DMS153 treated with DMSO at 0.1 percent for 48 hours (cell line): ENCODE results near the gene DSP.

Experiments used
- DNase-seq: peaks from one replicate; lab custom pipeline; 2025; ENCODE audit not compliant: unreplicated experiment; lab: John Stamatoyannopoulos, UW

The DSP gene

DNA sequence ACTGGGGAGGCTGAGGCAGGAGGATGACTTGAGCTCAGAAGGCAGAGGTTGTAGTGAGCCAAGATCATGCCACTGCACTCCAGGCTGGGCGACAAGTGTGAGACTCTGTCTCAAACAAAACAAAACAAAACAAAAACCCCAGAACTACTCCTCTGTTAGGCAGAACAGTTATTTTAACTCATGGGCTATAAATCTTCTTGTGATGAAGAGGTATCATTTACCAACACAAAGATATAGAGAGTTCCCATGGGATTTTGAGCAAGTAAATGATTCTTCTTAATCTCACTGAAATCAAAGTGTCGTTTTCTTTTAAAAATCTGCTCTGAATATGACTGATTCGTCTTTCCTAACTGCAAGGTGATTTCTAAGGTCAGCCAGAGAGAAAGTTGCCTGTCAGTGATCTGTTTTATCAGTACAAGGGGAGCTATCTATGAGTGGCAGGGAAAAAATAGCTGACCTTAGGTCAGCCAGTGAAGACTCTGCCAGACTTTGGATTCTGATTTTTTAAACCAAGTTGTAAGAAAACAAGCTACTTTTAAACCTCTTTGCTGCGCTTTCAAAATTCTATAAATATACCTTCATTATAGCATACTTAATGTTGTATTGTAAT, 3.8 kb upstream of the DSP start:
- DNase-seq: no peak

GRCh38 chr6:7538484-7538883, 3.0 kb upstream of the DSP start:
- no peak for DNase-seq

DNA sequence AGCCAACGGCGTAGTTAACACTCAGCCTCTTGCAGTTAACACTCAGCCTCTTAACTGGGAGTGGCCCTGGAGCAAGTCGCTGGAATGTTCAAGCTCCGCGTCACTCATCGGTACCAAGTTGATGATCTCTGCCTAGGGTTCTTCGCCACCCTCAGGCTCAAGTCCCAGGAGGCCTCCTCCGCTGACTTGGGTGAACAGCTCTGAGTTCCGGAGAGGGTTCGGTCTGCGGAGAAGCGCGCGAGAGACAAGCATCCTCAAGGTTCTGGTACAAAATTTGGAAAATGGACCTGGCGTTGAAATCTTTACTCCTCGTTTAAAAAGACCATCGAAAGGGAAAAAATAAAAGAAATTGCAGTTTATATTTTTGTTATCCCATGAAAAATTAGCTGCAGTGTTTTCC, 876 bp upstream of the DSP start:
- no peak for DNase-seq

- no peak for DNase-seq
These were observed 798 bp downstream of the DSP start for GRCh38 chr6:7542065-7542873.

DNA sequence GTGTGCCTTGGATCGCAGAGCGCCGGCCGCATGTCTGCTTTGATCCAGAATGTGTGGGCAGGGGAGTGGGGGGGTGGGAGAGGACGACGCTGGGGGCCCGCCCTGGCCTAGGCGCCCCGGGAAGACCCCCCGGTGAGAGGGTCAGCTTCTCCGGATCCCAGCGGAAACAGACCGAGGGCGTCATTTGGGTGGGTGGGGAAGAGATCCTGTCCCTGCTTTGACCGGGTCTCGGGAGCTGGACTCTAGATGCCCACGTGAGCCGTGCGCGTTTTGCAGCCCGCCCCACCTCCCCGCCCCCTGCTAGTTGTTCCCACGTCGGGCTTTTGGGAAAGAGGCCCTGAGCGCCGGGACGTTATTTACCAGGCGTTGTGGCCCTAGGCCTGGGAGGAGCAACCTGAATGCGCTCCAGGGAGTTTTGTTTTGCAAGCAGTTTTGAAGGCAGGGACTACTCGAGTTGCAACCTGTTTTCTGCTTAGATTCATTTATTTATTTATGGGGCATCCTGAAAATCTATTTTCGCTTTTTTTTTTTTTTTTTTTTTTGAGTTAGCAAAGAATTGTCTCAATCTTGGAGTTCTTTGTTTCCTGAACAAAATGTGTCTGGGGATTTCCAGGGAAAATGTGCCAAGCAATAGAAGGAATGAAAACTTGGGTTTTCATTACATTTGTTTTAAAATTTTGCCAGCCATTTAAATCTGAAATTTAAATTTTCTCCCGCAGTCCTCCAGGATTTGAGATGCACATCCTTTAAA, 1.6 kb downstream of the DSP start:
- peak; percentile 10 for DNase-seq

DNA sequence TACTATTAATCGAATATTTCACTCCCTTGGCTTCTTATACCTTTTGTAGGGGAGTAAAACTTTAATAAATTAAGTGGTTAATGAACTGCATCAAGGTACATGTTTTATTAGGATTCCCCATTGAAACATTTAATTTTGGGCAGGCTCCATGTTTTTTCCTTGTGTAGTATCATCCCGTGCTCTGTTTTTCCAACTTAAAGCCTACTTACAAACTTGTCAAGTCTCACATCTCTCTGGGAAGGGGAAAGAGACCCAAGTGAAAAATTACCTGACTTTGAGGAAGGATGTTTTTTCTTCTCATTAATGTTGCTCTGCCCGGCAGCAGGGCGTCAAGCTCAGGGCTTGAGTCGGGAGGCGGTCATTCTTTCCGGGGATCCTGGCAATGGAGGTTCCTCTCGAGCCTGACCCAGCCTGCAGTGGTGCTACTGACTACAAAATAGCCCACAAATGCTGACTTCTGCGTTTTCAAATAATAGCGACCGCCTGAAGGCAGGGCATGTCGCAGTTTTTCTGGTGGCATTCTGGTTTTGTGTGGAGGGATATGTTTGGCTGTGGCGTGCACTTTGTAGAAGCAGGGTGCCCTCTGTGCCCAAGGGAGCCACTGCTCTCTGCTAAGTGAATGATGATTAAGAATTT, 2.4 kb downstream of the DSP start:
- DNase-seq: no peak

DNA sequence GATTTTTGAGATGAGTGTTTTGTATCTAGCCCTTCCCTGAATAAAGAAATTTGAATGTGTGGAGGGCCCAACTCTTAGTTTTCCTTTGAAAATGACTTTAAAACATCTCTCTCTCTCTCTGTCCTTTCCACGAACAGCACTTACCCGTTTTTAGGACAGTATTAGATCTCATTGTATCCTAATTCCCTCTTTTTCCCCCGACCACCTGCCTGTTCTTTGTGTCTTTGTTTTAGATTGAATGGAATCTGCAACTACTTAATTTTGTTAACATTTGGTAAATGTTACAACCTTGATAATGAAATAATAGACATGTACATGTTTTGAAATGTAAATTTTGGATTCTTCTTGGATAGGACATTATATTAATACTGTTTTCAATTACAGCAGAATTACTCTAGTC, 3.1 kb downstream of the DSP start:
- DNase-seq: no peak

DNA sequence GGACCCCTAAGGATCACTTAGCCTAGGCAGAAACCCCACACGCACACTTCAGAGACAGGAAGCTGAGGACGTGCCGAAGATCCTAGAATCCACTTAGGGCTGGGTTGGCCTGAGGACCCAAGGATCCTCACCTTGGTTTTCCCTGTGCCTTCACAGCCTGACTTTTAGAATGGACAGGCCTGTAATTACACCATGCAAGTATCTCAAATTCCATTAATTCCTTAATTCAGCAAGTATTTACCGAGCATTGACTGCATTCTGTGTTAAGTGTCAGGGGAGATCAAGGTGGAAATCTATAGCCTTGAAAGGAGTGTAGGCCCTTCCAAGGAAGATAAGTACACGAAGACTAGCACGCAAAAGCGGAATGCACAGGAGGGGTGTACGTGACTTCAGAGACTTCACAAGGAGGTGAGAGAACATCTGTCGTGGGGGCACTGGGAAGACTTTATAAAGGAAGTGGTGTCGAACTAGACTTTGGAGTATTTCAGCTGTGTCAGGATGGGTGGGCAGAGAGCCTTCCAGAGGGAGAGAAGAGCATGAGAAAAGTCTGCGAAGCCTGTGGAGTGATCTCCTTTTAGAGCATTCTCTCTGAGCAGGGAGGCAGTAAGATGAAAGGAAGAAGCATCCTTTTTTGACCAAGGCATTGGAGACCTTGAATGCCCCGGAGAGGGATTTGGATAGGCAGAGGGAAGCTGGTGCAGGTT, 4.0 kb downstream of the DSP start:
- no peak for DNase-seq

- no peak for DNase-seq
These were observed 4.5 kb downstream of the DSP start for GRCh38 chr6:7546020-7546369.

DNA sequence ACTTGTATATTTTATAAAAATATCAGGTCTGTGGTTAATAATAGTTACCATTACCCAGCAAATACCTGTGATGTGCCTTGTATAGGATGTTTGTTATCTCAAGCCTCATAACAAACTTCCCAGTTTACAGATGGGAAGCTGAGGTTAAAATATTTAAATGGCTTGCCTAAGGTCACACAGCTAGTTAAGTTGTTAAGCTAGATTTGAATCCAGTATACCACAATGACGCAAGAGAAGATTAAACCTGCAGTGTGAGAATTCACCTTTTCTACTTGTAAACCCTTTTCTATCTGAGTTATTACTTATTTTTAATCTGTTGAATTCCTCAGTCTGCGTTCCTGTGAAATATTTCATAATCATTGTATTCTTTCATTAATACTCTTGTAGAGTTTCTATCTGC, 4.9 kb downstream of the DSP start:
- DNase-seq: no peak

DNA sequence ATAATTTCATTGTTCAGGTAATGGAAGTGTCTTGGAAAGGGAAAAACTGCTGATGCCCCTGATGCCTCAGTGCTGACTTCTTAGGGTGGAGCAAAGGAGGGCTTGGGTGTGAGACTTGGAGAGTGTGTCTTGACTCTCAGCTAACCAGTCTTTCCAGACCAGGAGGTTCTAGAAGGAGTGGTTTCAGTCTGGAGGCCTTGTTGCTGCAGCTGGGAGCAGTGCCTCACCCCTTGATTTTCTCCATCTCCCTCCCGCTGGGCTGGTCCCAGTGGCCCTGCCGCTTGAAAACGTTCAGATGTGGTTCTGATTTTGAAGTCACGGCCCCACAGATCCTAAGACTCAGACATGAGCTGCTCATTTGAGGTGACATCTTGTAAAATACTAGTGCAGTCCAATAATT, 5.4 kb downstream of the DSP start:
- no peak for DNase-seq

DNA sequence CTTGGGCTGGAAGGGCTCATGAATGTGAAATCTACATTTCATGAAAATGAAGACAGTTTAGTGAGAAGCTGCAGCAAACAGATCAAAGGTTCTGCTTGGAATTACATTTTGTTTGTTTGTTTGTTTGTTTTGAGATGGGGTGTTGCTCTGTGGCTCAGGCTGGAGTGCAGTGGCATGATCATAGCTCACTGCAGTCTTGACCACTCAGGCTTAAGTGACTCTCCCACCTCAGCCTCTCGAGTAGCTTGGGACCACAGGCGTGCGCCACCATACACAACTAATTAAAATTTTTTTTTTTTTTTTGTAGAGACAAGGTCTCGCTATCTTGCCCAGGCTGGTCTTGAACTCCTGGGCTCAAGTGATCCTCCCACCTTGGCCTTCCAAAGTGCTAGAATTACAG, 5.8 kb downstream of the DSP start:
- no peak for DNase-seq

- DNase-seq: no peak
These were observed 8.9 kb downstream of the DSP start for GRCh38 chr6:7550433-7550801.

DNA sequence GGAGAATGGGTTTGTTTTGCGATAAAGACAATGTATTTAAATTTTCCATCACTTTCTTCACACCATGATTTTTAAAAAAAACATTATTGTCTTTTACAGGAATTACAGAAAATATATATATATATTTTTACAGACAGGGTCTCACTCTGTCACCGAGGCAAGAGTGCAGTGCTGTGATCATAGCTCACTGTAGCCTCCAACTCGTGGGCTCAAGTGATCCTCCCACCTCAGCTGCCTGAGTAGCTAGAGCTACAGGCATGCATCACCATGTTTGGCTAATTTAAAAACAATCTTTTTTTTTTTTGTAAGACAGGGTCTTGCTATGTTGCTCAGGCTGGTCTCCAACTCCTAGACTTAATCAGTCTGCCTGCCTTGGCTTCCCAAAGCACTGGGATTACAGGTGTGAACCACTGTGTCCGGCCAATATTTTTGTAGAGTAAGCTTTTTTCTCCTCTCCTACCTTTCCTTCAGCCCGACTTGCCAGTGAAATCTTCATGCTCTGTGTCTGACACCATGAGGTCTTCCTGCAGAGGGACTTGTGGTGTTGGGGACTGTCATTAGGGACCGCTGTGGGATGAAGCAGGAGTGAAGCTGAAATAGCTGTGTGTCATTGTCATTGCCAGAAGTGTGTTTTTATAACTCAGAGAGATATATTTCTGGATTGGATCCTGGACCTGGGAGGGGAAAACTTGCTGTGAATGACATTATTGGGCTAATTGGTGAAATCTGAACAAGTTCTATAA, 13.2 kb downstream of the DSP start:
- DNase-seq: no peak

- DNase-seq: no peak
These were observed 14.2 kb downstream of the DSP start for GRCh38 chr6:7555671-7556070.

DNA sequence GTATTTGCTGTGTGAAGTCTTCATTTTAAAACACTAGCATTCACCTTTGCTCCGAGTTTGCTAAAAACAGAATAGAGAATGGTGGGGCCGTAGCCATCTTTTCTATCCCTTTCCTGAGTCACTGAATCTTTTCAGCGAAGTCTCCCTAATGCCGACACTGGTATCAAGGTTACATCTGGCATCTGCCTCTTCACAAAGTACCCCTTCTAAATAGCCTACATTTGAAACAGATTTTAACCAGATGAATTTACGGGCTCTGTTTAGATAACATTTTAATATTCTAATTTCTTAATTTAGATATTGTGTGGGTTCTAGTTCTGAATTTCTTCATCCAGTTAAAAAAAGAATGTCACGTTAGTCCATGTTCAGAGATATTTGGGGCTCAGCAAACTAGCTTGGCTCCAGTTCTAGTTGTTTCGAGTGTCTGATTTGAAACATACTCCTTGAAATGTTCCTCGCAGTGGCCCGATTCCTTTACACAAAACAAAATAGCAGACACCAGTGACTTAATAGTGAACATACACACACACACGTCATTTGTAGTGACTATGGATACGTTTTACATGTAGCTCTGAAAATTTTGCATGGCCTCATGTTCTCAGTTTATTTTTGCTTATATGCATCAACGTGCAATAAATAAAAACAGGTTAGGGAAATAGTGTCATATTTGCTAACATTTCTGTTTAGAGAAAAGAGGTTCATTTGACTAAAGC, 15.1 kb downstream of the DSP start:
- no peak for DNase-seq

DNA sequence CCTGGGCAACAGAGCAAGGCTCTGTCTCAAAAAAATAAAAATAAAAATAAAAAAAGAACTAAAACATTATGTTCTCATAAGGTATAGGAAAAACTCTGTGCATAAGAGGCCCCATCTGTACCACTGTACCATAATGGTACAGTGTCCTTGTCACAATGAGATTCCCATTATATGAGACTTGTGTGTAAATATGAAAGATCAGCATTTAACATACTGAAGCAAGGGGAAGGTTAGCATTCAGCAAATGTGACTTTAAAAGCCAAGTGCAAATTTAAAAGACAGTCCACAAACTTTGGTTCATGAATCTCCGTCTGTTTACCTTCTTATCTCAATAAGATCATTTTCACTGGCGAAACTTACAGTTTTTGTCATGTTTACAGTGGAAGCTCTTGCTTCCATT, 16.2 kb downstream of the DSP start:
- no peak for DNase-seq

DNA sequence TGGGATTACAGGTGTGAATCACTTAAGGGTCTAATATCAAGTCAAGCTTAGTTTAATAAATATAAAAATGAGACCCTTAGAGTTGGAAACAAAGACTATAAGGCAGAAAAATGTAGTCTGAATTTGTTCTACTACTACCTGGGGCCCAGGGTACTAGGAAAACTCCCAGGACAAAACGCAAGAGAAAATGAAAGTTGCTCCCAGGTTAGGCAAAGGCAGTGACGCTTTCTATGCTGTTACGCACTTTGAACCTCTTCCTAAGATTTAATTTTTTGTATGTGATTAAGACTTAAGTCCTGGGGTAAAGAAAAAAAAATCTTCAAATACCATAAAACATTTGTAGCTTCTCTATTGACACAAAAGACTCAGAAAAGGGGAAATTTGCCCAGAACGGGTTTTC, 17.3 kb downstream of the DSP start:
- DNase-seq: no peak

DNA sequence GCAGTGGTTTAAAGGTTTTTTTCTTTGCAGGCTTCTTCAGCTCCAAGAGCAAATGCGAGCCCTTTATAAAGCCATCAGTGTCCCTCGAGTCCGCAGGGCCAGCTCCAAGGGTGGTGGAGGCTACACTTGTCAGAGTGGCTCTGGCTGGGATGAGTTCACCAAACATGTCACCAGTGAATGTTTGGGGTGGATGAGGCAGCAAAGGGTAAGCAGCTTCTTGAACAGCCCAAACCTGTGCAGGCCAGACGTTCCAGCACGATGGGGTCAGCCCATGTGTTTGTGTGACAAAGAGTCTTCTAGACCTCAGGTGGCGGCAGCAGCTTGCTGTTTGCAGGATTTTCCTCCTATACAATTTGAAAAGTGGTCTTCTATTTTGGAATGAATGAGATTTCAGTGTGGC, 17.7 kb downstream of the DSP start:
- no peak for DNase-seq
